D341Med (cell line): Measurements from ENCODE around the gene NOM1.

Experiments used
- DNase-seq: peaks from one replicate; pipeline ENCODE4 v3.0.0; 2012; ENCODE audit warnings: low spot score

NOM1 gene

DNA sequence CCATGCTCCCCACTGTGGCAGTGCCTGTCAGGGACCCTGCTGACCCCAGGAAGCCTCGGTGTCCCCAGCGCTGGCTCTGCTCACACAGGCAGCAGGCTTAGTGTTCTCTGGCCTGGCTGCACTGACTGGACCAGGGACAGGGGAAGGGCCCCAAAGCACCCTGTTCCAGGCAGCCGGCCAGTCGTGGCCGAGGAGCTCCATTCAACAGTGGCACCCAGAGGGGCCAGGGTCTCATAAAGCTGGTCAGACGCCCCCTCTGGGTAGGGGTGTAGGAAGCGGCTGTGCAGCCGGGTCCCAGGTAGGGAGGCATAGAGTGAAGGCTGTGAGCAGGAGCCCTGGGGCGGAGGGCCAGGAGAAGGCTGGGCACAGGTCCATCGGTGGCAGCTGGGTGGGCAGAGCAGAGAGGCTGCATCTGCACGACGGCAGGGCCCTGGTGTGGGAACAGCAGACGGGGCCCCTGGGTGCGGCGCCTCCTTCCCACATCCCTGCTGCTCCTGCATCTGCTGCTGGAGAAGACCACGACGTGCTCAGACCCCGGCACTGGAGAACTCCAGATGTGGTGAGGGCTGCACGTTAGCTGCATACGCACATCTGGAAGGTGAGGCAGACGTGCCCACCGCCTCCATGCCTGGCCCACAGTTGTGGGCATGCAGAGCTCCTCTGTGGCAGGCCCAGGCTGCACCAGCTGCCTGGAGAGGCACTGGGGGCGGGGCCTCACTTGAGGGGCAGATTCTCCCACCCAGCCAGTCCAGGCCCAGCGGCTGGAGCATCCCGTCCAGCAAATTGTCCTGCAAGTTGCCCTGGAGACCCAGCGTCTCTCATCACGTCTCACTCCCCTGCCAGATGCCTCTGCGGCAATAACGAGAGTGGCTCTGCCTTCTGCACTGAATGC is 35.8 kb downstream of the NOM1 start:
- DNase-seq: no peak

DNA sequence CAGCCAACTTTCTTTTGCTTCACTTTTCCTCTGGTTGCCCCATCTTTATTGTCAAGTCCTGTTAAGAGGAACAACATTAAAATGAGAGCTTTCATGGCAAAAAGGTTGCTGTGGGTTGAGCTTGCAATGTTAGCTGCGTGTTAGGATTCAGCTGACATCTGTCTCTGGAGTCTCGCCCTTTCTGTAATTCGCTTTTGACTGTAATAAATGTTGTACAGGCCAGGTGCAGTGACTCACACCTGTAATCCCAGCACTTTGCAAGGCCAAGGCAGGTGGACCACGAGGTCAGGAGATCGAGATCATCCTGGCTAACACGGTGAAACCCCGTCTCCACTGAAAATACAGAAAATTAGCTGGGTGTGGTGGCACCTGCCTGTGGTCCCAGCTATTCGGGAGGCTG is 36.9 kb downstream of the NOM1 start:
- no peak for DNase-seq

DNA sequence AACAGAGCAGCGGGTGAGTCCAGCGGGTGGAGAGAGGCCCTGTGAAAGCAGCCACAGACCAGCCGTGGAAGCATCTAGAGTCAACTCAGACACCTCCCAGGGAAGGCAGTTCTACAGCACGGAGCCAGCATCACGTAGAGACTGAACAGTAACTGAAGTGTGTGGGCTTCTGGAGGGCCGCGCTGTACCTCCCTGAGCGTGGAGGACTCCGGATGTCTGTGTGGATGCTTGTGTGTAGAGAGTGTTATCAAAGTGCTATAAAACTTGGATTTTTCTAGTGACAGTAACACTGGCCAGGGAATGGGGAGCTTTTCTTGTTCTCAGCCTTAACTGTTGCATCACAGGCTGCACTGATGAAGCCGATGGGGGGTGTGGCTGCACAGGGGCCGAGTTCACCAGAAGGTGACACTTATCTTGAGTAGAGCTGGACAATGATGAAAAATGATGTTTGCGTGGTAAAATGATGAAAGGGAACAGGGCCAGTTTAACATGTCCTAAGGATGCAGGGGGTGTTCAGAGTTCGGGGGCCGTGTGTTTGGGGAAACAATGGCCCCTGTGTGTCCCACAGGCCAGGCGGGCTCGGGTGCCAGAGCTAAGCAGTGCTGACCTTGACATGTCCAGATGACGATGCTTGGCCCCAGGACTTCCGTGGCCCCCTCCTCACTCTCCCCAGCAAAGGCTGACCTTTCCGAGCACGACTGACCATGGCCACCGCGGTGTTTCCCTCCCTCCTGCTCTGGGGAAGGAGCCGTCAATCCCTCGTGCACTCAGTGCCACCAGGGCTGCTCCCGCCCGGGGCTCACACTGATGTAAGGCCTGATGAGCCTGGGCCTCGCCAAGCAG is 39.1 kb downstream of the NOM1 start:
- DNase-seq: no peak

DNA sequence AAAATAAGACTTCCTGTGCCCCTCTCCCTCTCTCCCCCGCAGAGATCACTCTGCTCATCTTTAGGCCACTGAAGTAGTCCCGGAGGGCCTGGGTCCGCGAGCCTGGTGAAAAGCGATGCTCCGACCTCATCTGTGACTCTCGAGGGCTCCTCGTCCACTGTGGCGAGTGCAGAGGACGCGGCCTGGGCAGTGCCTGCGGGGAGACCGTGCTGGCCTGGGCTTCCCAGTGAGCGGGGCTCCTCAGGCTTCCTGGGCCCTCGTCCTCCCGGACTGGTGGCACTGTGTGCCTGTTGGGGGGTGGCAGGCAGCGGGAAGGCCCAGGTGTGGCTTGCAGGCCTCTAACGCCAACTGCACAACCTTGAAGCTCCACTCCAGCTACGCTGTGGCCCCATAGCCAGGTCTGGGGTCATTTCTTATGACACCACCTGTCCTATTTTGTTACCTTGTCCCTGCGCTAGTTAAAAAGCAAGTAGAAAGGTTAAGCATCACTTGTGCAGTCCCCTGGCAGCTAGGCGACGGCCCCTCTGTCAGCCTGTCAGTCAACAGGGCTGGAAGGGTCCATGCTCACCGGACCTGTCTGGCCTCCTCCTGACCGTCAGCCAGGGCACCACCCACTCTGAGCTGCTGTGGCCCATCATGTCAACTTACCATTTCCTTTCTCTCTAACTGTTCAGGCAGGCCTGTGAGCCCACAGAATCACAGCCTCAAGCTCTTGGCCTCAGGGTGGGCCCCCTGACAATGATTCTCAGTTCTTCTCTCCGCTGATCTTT is 40.4 kb downstream of the NOM1 start:
- no peak for DNase-seq

DNA sequence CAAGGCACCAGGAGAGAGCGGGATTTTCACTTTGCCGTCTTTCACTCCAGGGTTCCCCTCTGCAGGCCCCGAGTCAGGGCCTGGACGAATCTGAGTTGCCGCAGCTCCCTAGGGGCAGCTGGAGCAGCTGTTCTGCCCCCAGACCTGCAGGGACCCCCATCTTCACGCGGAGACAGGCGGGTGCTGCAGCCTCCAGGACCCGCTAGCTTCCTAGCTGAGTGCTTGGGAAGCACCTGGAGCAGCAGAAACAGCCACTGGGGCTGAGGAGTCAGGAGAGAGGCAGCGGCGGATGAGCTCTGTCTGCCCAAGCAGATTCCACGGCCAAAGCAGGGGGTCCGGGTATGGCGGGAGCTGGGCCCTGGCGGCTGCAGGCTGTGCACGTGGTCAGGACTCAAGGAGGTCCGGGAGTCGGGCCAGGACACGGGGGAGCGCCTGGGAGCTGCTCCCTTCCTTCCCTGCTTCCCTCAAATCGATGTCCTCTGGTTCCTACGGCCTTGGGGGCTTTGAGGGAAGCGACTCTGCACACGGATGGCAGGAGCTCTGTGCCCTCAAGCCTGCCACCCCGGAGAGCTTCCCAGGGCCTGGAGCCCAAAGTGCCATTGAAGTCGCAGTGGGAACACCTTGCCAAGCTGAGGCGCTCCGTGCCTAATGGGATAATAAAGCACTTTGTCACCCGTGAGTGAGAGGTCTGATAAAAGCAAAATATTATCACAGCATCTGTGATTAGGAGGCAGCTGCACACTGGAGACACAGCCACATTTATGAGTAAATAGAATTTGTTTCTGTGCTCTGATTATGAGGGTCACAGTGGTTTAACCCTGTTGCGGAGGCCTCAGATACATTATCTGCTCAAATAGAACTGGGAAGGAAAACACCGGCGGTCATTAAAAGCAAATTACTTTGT is 43.8 kb downstream of the NOM1 start:
- no peak for DNase-seq

DNA sequence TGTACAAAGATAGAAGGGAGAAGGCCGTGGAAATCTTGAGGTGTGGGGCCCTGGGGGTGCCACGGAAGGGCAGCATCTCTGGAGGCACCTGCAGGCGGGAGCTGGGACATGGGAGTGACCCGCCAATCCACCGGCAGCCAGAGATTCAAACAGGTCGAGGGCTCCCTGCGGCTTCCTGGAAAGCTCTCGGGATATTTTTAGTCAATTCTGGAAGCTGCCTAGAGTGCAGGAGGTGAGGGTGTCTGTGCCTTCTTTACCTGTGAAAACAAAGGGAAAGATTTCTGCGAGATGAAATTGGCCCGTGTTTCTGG is 44.4 kb downstream of the NOM1 start:
- no peak for DNase-seq

DNA sequence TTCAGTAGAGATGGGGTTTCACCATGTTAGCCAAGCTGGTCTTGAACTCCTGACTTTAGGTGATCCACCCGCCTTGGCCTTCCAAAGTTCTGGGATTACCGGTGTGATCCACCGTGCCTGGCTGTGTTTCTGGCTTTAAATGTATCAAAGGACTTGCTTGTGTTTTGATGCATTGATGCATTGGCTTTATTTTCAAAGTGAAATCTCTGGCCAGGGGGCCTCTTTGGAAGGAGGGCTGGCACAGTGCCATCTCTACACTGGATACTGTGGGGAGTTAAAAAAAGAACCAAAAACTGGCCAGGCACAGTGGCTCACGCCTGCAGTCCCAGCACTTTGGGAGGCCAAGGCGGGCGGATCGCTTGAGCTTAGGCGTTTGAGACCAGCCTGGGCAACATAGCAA is 44.9 kb downstream of the NOM1 start:
- no peak for DNase-seq

DNA sequence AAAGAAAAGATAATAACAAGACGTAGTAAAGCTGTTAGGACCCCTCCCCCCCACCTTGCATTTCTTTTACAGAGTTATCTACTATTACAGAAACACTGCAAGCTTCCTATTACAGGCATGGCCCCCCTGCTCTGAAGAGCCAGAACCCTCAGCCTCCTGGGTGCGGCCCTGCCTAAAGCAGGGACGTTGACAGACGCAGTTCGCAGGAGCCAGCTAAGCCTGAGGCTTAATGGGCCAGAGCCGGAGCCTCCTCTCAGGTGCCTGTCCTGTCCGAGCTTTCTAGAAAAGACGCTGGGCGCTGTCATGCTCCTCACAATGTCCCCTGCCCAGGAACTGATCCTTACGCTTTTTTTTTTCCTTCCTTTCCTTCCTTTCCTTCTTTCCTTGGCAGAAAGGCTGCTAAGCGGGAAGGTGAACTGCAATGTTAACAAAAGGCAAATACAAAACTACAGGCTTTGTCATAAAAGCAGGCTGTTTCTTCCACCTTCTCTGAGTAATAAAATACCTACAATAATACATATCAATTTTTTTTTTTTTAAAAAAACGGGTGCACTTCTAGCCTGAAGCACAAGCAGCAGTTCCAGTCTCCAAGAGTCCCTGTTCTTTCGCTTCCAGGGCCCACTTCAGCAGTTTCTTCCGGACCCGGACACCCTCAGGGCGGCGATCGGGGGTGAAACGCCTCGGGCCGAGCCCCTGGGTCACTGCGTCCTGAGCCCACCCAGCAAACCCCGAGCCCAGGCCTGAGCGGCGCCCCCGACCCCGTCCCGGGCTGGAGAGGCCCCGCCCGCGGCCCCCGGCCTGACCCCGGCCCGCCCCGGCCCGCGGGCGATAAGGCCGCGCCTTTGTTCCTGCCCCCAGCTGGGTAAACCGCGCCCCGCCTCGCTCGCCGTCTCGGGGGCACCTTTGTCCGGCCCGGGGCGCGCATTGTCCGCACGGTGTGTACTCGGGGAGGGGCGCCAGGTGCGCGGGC is 49.8 kb downstream of the NOM1 start:
- peak; percentile 50 for DNase-seq

DNA sequence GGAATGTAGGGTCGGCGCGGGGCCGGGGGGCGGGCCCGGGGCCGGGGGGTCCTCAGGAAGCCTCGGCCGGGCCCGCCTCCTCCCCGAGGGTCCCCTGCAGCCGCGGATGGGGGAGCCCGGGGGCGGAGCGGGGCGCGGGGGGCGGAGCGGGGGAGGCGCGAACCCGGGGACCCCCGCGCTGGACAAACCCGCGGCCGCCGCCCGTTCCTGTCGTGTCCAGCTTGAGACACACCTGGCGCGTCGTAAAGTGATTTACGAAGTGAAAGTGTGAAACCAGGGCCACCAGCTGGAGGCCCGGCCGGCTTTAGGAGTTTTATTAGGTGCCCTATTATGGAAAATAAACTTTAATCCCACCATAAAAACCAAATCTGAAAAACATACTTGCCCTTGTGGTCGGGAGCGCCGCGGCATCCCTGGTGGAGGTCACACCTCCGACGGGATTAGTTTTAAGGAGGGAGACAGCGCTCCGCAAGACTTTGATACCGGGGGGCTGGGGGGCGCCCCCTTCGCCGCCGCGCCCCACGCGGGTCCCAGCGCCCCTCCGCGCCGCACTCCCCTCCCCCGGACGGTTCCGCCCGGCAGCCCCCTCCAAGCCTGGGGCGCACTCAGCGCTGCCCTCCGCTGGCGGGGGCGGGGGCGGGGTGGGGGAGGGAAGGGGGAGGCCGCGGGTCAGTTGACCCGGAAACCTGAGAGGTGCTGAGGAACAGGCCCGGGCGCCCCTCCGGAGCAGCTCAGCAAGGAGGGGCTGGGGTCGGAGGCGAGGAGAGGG is 50.6 kb downstream of the NOM1 start:
- DNase-seq: peak; percentile 50

DNA sequence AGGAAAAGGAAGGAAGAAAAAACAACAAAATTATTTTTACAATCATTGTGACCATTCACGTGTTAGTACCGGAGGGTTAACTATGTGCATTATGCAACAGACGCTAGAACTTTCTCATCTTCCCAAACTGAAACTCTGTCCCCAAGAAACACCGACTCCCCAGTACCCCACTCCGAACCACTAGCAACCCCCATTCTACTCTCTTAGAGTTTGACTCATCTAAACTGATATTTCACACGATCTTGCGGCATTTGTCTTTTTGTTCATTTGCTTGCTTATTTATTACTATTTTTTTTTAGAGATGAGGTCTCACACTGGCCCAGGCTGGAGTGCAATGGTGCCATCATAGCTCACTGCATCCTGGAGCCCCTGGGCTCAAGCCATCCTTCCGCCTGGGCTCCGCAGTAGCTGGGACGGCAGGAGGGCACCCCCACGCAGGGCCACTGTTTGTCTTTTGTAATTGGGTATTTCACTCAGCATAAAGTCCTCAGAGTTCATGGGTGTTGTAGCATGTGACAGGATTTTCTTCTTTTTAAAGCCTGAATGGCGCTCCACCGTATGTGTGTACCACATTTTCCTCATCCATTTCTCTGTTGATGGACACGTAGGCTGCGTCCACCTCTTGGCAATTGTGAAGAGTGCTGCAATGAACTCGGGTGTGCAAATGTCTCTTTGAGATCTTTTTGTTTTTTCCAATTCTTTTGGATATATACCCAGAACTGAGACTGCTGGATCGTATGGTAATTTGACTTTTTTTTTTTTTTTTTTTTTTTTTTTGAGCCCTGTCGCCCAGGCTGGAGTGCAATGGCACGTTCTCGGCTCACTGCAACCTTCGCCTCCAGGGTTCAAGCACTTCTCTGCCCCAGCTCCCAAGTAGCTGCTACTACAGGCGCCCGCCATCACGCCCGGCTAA is 51.5 kb downstream of the NOM1 start:
- peak; percentile 29 for DNase-seq

DNA sequence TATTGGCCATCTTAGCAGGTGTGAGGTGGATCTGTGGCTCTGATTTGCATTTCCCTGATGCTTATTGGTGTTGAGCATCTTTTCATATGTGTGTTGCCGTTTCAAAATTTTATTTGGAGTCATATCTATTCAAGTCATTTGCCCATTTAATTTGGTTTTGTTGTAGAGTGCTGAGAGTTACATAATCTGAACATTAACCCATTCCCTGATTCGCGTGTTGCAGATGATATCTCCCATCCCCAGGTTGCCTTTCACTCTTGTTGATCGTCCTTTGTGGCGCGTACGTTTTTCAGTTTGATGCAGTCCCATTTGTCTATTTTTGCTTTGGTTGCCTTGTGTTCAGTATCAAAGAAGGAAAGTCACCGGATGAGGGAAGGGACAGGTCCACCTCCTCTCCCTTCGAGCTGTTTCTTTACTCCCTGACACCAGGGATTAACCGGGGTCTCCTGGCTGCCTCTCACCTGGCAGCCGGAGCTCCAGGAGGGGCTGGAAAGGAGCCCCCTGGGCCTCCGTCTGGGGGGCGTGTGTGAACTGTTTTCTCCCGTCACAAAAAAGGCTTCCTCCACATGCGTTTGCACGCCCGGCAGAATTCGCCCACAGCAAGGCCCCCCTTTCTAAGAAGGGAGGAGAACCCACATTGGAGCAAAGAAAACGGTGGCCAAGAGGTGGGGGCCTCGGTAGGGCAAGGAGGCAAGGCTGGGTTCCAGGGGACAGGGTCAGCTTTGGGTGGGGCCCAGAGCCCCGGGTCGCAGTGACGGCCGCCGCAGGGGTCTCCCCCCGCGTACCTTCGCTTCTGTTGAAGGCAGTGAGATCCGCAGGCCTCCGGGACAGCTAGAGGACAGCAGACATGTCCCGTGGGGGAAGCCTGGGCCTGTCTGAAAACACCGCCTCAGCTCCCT is 52.7 kb downstream of the NOM1 start:
- DNase-seq: peak; percentile 30

DNA sequence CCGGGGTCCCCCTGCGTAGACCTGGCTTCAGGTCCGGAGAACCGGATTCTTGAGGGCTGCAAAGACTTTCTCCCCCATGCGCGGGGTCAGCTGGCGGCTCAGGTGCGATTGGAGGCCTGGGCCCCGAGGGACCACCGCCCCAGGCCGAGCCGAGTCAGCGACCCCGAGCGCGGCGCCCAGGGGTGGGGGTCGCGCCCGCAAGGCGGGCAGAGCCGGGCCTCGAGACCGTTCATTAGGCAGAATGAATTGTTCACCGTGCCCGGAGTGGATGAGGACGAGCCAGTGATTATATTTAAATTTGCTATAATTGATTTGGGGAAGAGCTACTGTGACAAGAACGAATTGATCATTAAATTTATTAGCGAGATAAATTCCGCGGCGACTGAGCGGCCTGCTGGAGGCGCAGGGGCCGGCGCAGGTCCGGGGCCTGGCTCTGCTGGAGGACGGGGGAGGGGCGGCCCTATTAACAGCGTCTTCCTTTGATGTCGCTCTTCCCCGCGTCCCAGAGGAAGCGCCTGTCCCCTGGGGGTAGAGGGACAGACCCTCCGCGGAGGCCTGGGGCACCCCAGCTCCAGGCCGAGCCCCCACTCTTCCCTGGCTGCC is 53.4 kb downstream of the NOM1 start:
- DNase-seq: peak; percentile 32

DNA sequence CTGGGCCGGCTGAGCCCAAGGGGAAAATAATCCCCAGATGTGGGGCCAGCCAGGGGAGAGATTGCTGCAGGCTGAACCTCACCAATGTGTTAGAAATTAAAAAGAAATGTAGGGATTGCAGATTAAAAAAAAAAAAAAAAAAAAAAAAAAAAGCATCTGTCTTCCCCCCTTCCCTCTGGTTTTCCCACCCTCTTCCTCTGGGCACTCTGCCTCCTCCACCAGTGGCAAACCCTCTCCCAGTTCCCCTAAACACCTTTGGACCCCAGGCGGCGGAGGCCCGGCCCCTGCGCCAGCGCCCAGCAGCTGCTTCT is 53.9 kb downstream of the NOM1 start:
- DNase-seq: no peak

DNA sequence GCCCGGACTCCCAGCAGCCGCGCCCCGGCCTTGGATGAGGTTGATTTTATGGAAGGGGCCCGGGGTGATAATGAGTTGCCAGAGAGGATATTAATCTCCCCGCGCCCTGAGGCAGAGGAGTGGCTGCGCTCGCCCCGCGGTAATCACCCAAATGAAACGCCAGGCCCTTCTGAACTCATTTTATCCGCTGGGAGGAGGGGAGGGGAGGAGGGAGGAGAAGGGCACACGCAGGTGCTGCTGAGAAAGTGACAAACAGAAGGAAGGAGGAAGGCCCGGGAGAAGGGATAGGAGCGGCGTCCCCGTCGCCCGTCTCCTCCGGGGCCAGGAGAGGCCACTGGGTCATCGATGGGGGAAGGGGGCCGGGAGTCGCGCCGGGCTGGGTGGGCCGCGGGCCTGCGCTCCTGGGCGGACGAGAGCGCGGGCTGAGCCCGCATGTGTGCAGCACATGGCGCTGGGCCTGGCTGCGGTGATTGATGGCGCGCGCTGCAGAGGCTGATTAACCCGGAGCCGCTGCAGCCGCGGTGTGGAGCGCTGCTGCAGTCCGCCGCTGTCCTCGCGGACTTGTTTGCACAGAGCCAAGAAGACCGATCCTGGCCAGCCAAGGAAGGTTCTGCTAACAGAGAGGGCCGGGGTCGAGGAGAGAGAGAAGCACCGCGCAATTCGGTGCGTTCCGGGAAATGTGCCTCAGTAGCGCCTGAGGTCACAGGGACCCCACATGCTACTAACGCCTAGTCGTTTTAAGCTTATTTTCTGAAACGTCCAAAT is 54.4 kb downstream of the NOM1 start:
- peak; percentile 65 for DNase-seq

DNA sequence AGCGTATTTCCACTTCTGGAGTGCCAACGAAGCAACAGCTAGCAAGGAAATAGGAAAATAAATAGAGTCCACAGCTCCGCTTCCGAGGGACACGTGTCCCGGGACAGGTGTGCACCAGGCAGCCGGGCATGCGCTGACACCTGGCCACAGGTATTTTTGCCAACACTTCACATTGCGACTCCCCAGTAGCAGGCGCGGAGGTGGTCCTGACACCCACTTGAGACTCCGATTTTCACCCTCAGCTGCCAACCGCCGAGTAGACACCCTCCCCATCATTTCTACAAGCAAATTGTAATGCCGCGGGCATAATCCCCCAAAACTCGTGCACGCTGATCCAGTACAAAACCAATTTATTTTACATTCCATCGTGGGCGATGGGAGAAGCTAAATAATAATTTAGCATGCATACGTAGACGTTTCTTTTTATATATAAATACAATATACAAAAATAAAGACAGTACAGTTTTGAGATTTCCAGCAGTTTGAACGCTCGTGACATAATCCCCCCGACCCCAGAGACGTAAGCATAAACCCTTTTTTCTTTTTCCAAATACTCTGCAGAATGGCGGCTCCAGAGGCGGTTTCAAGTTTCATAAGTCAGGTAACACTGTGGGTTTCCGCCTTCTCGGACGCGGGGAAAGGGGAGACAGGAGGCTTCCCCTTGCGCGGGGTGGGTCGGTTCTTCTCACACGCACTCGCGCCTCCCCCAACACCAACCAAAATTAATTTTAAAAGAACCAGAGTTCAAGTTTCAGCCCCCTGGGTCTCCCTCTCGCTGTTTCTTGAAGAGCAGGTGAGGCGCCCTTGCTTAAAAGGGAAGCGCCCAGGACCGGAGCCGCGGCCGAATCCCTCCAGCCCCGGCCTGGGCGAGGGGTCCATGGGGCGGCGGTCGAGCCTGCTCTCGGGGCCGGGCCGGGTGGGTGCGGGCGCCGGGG is 55.3 kb downstream of the NOM1 start:
- no peak for DNase-seq
